Duodenal mucosa (tissue), 2 donors: ENCODE measurements around the gene SLC6A1.

Source experiments
- H3K27ac ChIP-seq: one replicate; pipeline ENCODE4 v1.7.0; 2013; ENCODE audit warnings: low read depth, low read length
- H3K27me3 ChIP-seq, 2 donors: one replicate each; pipeline ENCODE4 v1.7.0; 2013; ENCODE audit warnings: low read length in 2 of 2, control low read depth in 1 of 2; ENCODE audit not compliant: insufficient read depth in 2 of 2, control insufficient read depth in 1 of 2
- H3K36me3 ChIP-seq, 2 donors: one replicate each; pipeline ENCODE4 v1.7.0; 2013; ENCODE audit warnings: low read length in 2 of 2, control low read depth in 1 of 2; ENCODE audit not compliant: insufficient read depth in 2 of 2, control insufficient read depth in 1 of 2
- H3K4me1 ChIP-seq, 2 donors: one replicate each; pipeline ENCODE4 v1.7.0; 2013; ENCODE audit warnings: low read length in 2 of 2, control low read depth in 1 of 2; ENCODE audit not compliant: insufficient read depth in 2 of 2, control insufficient read depth in 1 of 2
- H3K4me3 ChIP-seq, 2 donors: one replicate each; pipeline ENCODE4 v1.7.0; 2013; ENCODE audit warnings: low read length in 2 of 2, low read depth in 1 of 2
- H3K9ac ChIP-seq, 2 donors: one replicate each; pipeline ENCODE4 v1.7.0; 2013; ENCODE audit warnings: low read length in 2 of 2, low read depth in 1 of 2
- H3K9me3 ChIP-seq, 2 donors: one replicate each; pipeline ENCODE4 v1.7.0; 2013; ENCODE audit warnings: low read length in 2 of 2, control low read depth in 1 of 2; ENCODE audit not compliant: control insufficient read depth in 1 of 2

SLC6A1 gene

GRCh38 chr3:11085093-11085840 is 92.7 kb downstream of the SLC6A1 start:
- Histone ChIP-seq H3K27ac (no peak overlapping the region), H3K9ac (no peak overlapping the region), H3K4me3 (no peak overlapping the region), H3K27me3 (no peaks in the 10 kb centered on the region), H3K9me3 (no peaks in the 10 kb centered on the region), H3K4me1 (no peaks in the 10 kb centered on the region), H3K36me3 (no peaks in the 10 kb centered on the region)

GRCh38 chr3:11086856-11087255 is 94.3 kb downstream of the SLC6A1 start:
- Histone ChIP-seq H3K36me3 (no peaks in the 10 kb centered on the region), H3K27me3 (no peaks in the 10 kb centered on the region), H3K27ac (no peak overlapping the region), H3K4me3 (no peak overlapping the region), H3K9ac (no peak overlapping the region), H3K4me1 (no peaks in the 10 kb centered on the region), H3K9me3 (no peaks in the 10 kb centered on the region)

GRCh38 chr3:11088066-11088465 is 95.5 kb downstream of the SLC6A1 start:
- Histone ChIP-seq H3K27ac (no peak overlapping the region), H3K9ac (no peak overlapping the region), H3K27me3 (no peaks in the 10 kb centered on the region), H3K4me3 (no peak overlapping the region), H3K36me3 (no peaks in the 10 kb centered on the region), H3K4me1 (no peaks in the 10 kb centered on the region), H3K9me3 (no peaks in the 10 kb centered on the region)

GRCh38 chr3:11088831-11089230 is 96.3 kb downstream of the SLC6A1 start:
- no peaks in the 10 kb centered on the region for H3K9me3 ChIP-seq
- no peaks in the 10 kb centered on the region for H3K27me3 ChIP-seq
- H3K4me1 ChIP-seq = no peaks in the 10 kb centered on the region
- H3K9ac ChIP-seq = no peak overlapping the region
- no peak overlapping the region for H3K27ac ChIP-seq
- no peaks in the 10 kb centered on the region for H3K36me3 ChIP-seq
- H3K4me3 ChIP-seq = no peak overlapping the region
